Lower leg skin (tissue), 3 donors: Measurements from ENCODE around the gene CDC42SE1.

Experiments used
- CTCF ChIP-seq, 3 donors: fragments of 450-650 bp; IDR thresholded peaks; one replicate each; pipeline ENCODE4 v1.5.1; 2016; ENCODE audit warnings: antibody characterized with exemption in 3 of 3, mild to moderate bottlenecking in 3 of 3, moderate library complexity in 2 of 3
- POLR2A ChIP-seq, 2 donors: fragments of 450-650 bp; IDR thresholded peaks; one replicate each; pipeline ENCODE4 v1.6.1; 2016 to 2017; ENCODE audit warnings: antibody characterized with exemption in 2 of 2, mild to moderate bottlenecking in 1 of 2, moderate library complexity in 1 of 2

- TF ChIP-seq CTCF (IDR thresholded peaks at IDR 0.05) = no peak
- no peak for TF ChIP-seq POLR2A (IDR thresholded peaks at IDR 0.05)
Observed at GRCh38 chr1:151009674-151010345, 49.6 kb downstream of the CDC42SE1 start.
